GM10248 (cell line): Measurements from ENCODE around the gene EFNA5.

Experiments used
- CTCF ChIA-PET: fragments of 300-600 bp; sonication (Branson Sonifier 250); formaldehyde crosslinking; extraction: SDS; loops from one replicate; lab custom pipeline; 2021; ENCODE audit warnings: antibody characterized with exemption; lab: Yijun Ruan, JAX
- POLR2A ChIA-PET: fragments of 350-650 bp; sonication (Branson Sonifier 250); formaldehyde crosslinking; extraction: SDS; loops from one replicate; lab custom pipeline; 2020; ENCODE audit warnings: antibody characterized with exemption; lab: Yijun Ruan, JAX
- DNase-seq: peaks from one replicate; pipeline ENCODE4 v3.0.0; 2012; ENCODE audit errors: extremely low spot score
- CTCF ChIP-seq: IDR thresholded peaks from 2 replicates; pipeline ENCODE4 v1.5.1; 2012; ENCODE audit warnings: mild to moderate bottlenecking, low read depth; ENCODE audit errors: extremely low read depth, missing control alignments, control extremely low read depth

EFNA5 gene

GRCh38 chr5:107512029-107512428, 158.7 kb downstream of the EFNA5 start:
- POLR2A ChIA-PET, result no interaction called here
- no peak for TF ChIP-seq CTCF
- DNase-seq, result no peak
- CTCF ChIA-PET, result interaction anchor here (0.9 to 2.0 kb wide), 3 partner anchors 8 to 60 kb away, joined by 4 to 7 read pairs (median 5); no protein-coding TSS in a partner anchor

- ChIA-PET POLR2A (no interaction called here), CTCF (no interaction called here)
- TF ChIP-seq CTCF, result no peak
- DNase-seq, result no peak
Measured at GRCh38 chr5:107510125-107510524, 160.6 kb downstream of the EFNA5 start.

- TF ChIP-seq CTCF, result no peak
- CTCF ChIA-PET, result interaction anchor here (0.8 to 5.5 kb wide), 3 partner anchors 10 to 64 kb away, joined by 3 to 24 read pairs (median 4); no protein-coding TSS in a partner anchor
- POLR2A ChIA-PET, result interaction anchor here (0.6 kb wide), 1 partner anchor 15 kb away, joined by 3 read pairs; no protein-coding TSS in a partner anchor
- no peak for DNase-seq
Measured at GRCh38 chr5:107508097-107508496, 162.6 kb downstream of the EFNA5 start.

GRCh38 chr5:107505763-107506534, 164.8 kb downstream of the EFNA5 start:
- POLR2A ChIA-PET, result no interaction called here
- CTCF ChIA-PET, result interaction anchor here (1.2 to 5.5 kb wide), 3 partner anchors 12 to 66 kb away, joined by 3 to 24 read pairs (median 8); no protein-coding TSS in a partner anchor
- no peak for DNase-seq
- TF ChIP-seq CTCF, result no peak

GRCh38 chr5:107504424-107504823, 166.3 kb downstream of the EFNA5 start:
- ChIA-PET CTCF (interaction anchor here (1.1 to 5.5 kb wide), 7 partner anchors 9 to 68 kb away, joined by 3 to 24 read pairs (median 4); no protein-coding TSS in a partner anchor), POLR2A (no interaction called here)
- no peak for TF ChIP-seq CTCF
- DNase-seq, result no peak

- CTCF ChIA-PET, result interaction anchor here (0.9 to 2.6 kb wide), 5 partner anchors 10 to 69 kb away, joined by 3 to 7 read pairs (median 4); no protein-coding TSS in a partner anchor
Measured at GRCh38 chr5:107502676-107503060, 168.1 kb downstream of the EFNA5 start.

More at GRCh38 chr5:107502676-107503060, 168.1 kb downstream of the EFNA5 start:
- no peak for TF ChIP-seq CTCF
- no peak for DNase-seq
- POLR2A ChIA-PET, result no interaction called here
